B cell (primary cell): ENCODE results near the gene UCHL3. TPM values are rescaled to one million over a fixed set of nuclear protein-coding genes. Genes with fewer than 3 reads are reported as not detected.

Experiments used
- ATAC-seq: fragments of 200-7000 bp; cut with Tn5 transposase; one replicate; pipeline ENCODE4 v1.10.0; 2021; ENCODE audit warnings: low read depth, mild to moderate bottlenecking, moderate number of reproducible peaks, moderate library complexity
- CTCF ChIA-PET: fragments of 350-600 bp; sonication (Branson Sonifier 250); formaldehyde crosslinking; loops from one replicate; lab custom pipeline; 2021; ENCODE audit warnings: antibody characterized with exemption, inconsistent platforms; lab: Charles Lee
- POLR2A ChIA-PET: fragments of 350-600 bp; sonication (Branson Sonifier 250); formaldehyde crosslinking; loops from one replicate; lab custom pipeline; 2021; ENCODE audit warnings: antibody characterized with exemption; lab: Charles Lee
- DNase-seq: peaks from one replicate; pipeline ENCODE4 v3.0.0; 2013
- H2AFZ ChIP-seq: 2 replicates; pipeline ENCODE4 v1.6.1; 2012; ENCODE audit warnings: mild to moderate bottlenecking, low read depth, low read length; ENCODE audit not compliant: insufficient read depth, poor library complexity, severe bottlenecking
- H3K27ac ChIP-seq, 2 donors: 1 replicate in 1 of 2; 2 replicates in 1 of 2; pipeline ENCODE4 v1.5.1; 2012 to 2013; ENCODE audit warnings: low read length in 2 of 2, mild to moderate bottlenecking in 2 of 2, moderate library complexity in 1 of 2
- H3K27me3 ChIP-seq, 4 experiments: fragments of 200-600 bp in 1 of 4; sonication (generic) in 1 of 4; replicated peaks in 1 of 4; 1 replicate in 2 of 4; 2 replicates in 2 of 4; pipeline versions ENCODE4 v1.6.1 to v1.7.0; 2013 to 2016; ENCODE audit warnings: low read length in 3 of 4, mild to moderate bottlenecking in 2 of 4, mixed read lengths in 1 of 4, moderate library complexity in 1 of 4; ENCODE audit not compliant: insufficient read depth in 4 of 4, control insufficient read depth in 3 of 4; ENCODE audit errors: control extremely low read depth in 1 of 4
- H3K36me3 ChIP-seq, 2 experiments: replicated peaks in 1 of 2; 1 replicate in 1 of 2; 2 replicates in 1 of 2; pipeline versions ENCODE4 v1.6.1 to v1.7.1; 2013; ENCODE audit warnings: low read length in 1 of 2; ENCODE audit not compliant: insufficient read depth in 2 of 2, control insufficient read depth in 1 of 2; ENCODE audit errors: control extremely low read depth in 1 of 2, extremely low read depth in 1 of 2
- H3K4me1 ChIP-seq, 2 donors: fragments of 200-600 bp in 1 of 2; sonication (generic) in 1 of 2; 1 replicate in 1 of 2; 2 replicates in 1 of 2; pipeline versions ENCODE4 v1.5.1 to v1.6.1; 2013 to 2017; ENCODE audit warnings: low read length in 2 of 2; ENCODE audit not compliant: control insufficient read depth in 2 of 2, insufficient read depth in 2 of 2
- H3K4me2 ChIP-seq: replicated peaks from 2 replicates; pipeline ENCODE3; 2012; ENCODE audit warnings: mild to moderate bottlenecking, low read depth, low read length; ENCODE audit not compliant: poor library complexity, severe bottlenecking
- H3K4me3 ChIP-seq, 5 experiments: fragments of 200-600 bp in 1 of 5; sonication (generic) in 1 of 5; 1 replicate in 3 of 5; 2 replicates in 2 of 5; pipeline versions ENCODE4 v1.5.1 to v1.7.0; 2011 to 2016; ENCODE audit warnings: low read length in 4 of 5, mild to moderate bottlenecking in 4 of 5, low read depth in 2 of 5, control low read depth in 1 of 5, moderate library complexity in 1 of 5; ENCODE audit not compliant: insufficient read depth in 1 of 5; ENCODE audit errors: control extremely low read depth in 1 of 5, extremely low read depth in 1 of 5
- H3K79me2 ChIP-seq: fragments of 200-600 bp; sonication (generic); one replicate; pipeline ENCODE4 v1.6.0; 2016; ENCODE audit warnings: low read length; ENCODE audit not compliant: control insufficient read depth, insufficient read depth
- H3K9ac ChIP-seq: fragments of 200-600 bp; sonication (generic); 2 replicates; pipeline ENCODE4 v1.6.1; 2017; ENCODE audit warnings: mild to moderate bottlenecking, low read length, moderate library complexity
- H3K9me3 ChIP-seq, 3 donors: one replicate each; pipeline versions ENCODE4 v1.6.1 to v1.7.1; 2013; ENCODE audit warnings: low read length in 2 of 3; ENCODE audit not compliant: control insufficient read depth in 2 of 3, insufficient read depth in 1 of 3; ENCODE audit errors: control extremely low read depth in 1 of 3
- H4K20me1 ChIP-seq: 2 replicates; pipeline ENCODE4 v1.6.0; 2012; ENCODE audit warnings: mild to moderate bottlenecking, low read length; ENCODE audit not compliant: insufficient read depth, control insufficient read depth, poor library complexity, severe bottlenecking
- H3K27ac Mint-ChIP-seq: one replicate; pipeline ENCODE4 v1.8.0; 2021; ENCODE audit warnings: mixed read lengths
- H3K27me3 Mint-ChIP-seq: one replicate; pipeline ENCODE4 v1.8.0; 2021; ENCODE audit warnings: mixed read lengths
- H3K4me1 Mint-ChIP-seq: one replicate; pipeline ENCODE4 v1.8.0; 2021; ENCODE audit warnings: mixed read lengths
- H3K4me3 Mint-ChIP-seq: one replicate; pipeline ENCODE4 v1.8.0; 2021; ENCODE audit warnings: mixed read lengths
- H3K9me3 Mint-ChIP-seq: one replicate; pipeline ENCODE4 v1.8.0; 2022; ENCODE audit warnings: mixed read lengths; ENCODE audit not compliant: insufficient read depth
- EZH2 ChIP-seq: IDR thresholded peaks from 2 replicates; pipeline ENCODE4 v1.6.1; 2012; ENCODE audit warnings: borderline replicate concordance, low read depth, mild to moderate bottlenecking, moderate library complexity, low read length; ENCODE audit not compliant: insufficient read depth, poor library complexity, severe bottlenecking
- WGBS: methylation state at CpG from one replicate; pipeline ENCODE4 v1.1.5; 2013; ENCODE audit warnings: missing lambda C conversion rate; ENCODE audit not compliant: insufficient coverage; 5-methylcytosine and 5-hydroxymethylcytosine counted together
- intact Hi-C: fragments of 100-400 bp; cut with micrococcal nuclease; formaldehyde crosslinking; loops from one replicate; pipeline ENCODE4 v1.10.0; 2022
- polyA plus RNA-seq: library from polyadenylated mRNA; depleted of rRNA; stranded (reverse); fragments of >200 nt; gene quantifications from 2 replicates; pipeline ENCODE4 v1.2.3, GENCODE V29; 2012
- total RNA-seq, 2 donors: library from RNA; stranded (reverse); fragments of 120-200 nt in 1 of 2; gene quantifications; 1 replicate in 1 of 2; 2 replicates in 1 of 2; pipeline versions ENCODE4 v1.2.3 to v1.2.4, GENCODE V29; 2013 to 2022
- TF ChIP-seq, protein P1 (sequence below): fragments of 200-600 bp; IDR thresholded peaks from one replicate; pipeline ENCODE4 v1.8.0; 2022; ENCODE audit warnings: antibody characterized with exemption, mild to moderate bottlenecking

The UCHL3 gene
- total and polyA plus RNA-seq, 2 donors (not counting 1 experiment from before 2014, with no cell fraction given) = 13.3 to 13.5 TPM

DNA sequence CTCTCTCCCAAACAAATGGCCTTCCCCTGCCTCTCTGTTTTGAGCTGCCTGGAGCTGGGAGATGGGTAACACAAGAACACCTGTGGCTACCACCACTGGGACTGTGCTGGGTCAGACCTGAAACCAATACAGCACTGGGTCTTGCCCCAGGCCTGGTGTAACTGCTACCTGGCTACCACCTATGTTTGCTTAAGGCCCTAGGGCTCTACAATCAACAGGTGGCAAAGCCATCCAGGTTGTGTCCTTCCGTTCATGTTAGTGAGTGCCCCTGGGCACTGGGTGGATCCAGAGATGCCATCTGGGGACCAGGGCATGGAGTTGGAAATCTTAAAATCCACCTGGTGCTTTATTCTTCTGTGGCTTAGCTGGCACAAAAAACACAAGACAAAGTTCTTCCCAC, 67.6 kb downstream of the UCHL3 start:
- H3K27ac ChIP-seq = no peak overlapping the region
- WGBS = 100% methylated on average over 1 of the region's 1 CpG
- Mint-ChIP-seq H3K27me3 (no peaks in the 10 kb centered on the region), H3K27ac (no peak overlapping the region), H3K4me1 (no peaks in the 10 kb centered on the region), H3K4me3 (no peak overlapping the region), H3K9me3 (no peaks in the 10 kb centered on the region)
- no peak overlapping the region for H3K4me2 ChIP-seq
- no peaks in the 10 kb centered on the region for H3K9me3 ChIP-seq
- no peaks in the 10 kb centered on the region for H3K79me2 ChIP-seq
- ATAC-seq (no peak), DNase-seq (no peak)
- H3K36me3 ChIP-seq = no peaks in the 10 kb centered on the region
- no peaks in the 10 kb centered on the region for H3K4me1 ChIP-seq
- H4K20me1 ChIP-seq = no peaks in the 10 kb centered on the region
- H3K9ac ChIP-seq = no peak overlapping the region
- H2AFZ ChIP-seq = no peak overlapping the region
- ChIA-PET CTCF (no interaction called here), POLR2A (no interaction called here)
- TF ChIP-seq, protein P1, sequence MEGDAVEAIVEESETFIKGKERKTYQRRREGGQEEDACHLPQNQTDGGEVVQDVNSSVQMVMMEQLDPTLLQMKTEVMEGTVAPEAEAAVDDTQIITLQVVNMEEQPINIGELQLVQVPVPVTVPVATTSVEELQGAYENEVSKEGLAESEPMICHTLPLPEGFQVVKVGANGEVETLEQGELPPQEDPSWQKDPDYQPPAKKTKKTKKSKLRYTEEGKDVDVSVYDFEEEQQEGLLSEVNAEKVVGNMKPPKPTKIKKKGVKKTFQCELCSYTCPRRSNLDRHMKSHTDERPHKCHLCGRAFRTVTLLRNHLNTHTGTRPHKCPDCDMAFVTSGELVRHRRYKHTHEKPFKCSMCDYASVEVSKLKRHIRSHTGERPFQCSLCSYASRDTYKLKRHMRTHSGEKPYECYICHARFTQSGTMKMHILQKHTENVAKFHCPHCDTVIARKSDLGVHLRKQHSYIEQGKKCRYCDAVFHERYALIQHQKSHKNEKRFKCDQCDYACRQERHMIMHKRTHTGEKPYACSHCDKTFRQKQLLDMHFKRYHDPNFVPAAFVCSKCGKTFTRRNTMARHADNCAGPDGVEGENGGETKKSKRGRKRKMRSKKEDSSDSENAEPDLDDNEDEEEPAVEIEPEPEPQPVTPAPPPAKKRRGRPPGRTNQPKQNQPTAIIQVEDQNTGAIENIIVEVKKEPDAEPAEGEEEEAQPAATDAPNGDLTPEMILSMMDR = no peak
- no peak for TF ChIP-seq EZH2
- intact Hi-C loops = no loop called here
- no peaks in the 10 kb centered on the region for H3K27me3 ChIP-seq
- no peak overlapping the region for H3K4me3 ChIP-seq

DNA sequence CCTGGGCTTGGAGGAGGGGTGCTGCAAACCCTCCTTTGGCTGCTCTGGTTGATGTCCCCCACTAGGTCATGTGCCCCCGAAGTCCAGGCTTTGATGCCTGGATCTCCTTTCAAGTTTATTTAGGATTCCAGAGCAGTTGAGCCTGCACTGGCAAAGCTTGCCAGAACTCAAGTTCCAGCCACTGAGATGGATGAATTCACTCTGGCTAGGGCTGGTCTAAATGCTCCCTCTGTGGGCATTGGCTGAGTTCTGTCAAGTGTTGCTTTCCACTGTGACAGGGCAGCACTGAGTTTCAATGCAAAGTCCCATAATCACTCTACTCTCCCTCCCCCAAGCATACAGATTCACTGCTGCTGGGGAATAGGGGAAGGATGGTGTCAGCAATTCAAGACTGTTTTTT, 68.7 kb downstream of the UCHL3 start:
- no peaks in the 10 kb centered on the region for H3K9me3 Mint-ChIP-seq
- H3K27ac ChIP-seq = no peak overlapping the region
- CTCF ChIA-PET = no interaction called here
- no peak for DNase-seq
- POLR2A ChIA-PET = no interaction called here
- H3K27me3 ChIP-seq = no peaks in the 10 kb centered on the region
- H3K27ac Mint-ChIP-seq = no peak overlapping the region
- no peaks in the 10 kb centered on the region for H4K20me1 ChIP-seq
- no peaks in the 10 kb centered on the region for H3K9me3 ChIP-seq
- no peak overlapping the region for H3K9ac ChIP-seq
- intact Hi-C loops = no loop called here
- H2AFZ ChIP-seq = no peak overlapping the region
- H3K27me3 Mint-ChIP-seq = no peaks in the 10 kb centered on the region
- H3K4me2 ChIP-seq = no peak overlapping the region
- TF ChIP-seq, protein P1 = no peak
- no peak for TF ChIP-seq EZH2
- no peaks in the 10 kb centered on the region for H3K79me2 ChIP-seq
- H3K36me3 ChIP-seq = no peaks in the 10 kb centered on the region
- WGBS = 55% methylated on average over 1 of the region's 1 CpG
- H3K4me3 ChIP-seq = no peak overlapping the region
- ATAC-seq = no peak
- H3K4me1 Mint-ChIP-seq = no peaks in the 10 kb centered on the region
- H3K4me1 ChIP-seq = no peaks in the 10 kb centered on the region
- H3K4me3 Mint-ChIP-seq = no peak overlapping the region
